ENCODE measurements around the gene FAM193B.

GRCh38 chr5:177486256-177486655 lies 68.1 kb downstream of the FAM193B start:
- TF ChIP-seq, protein P1, sequence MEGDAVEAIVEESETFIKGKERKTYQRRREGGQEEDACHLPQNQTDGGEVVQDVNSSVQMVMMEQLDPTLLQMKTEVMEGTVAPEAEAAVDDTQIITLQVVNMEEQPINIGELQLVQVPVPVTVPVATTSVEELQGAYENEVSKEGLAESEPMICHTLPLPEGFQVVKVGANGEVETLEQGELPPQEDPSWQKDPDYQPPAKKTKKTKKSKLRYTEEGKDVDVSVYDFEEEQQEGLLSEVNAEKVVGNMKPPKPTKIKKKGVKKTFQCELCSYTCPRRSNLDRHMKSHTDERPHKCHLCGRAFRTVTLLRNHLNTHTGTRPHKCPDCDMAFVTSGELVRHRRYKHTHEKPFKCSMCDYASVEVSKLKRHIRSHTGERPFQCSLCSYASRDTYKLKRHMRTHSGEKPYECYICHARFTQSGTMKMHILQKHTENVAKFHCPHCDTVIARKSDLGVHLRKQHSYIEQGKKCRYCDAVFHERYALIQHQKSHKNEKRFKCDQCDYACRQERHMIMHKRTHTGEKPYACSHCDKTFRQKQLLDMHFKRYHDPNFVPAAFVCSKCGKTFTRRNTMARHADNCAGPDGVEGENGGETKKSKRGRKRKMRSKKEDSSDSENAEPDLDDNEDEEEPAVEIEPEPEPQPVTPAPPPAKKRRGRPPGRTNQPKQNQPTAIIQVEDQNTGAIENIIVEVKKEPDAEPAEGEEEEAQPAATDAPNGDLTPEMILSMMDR (IDR thresholded peaks at IDR 0.05) = no peak
- TF ChIP-seq POLR2A (IDR thresholded peaks at IDR 0.05) = no peak
